Activated CD4-positive, alpha-beta memory T cell treated with anti-CD3 and anti-CD28 coated beads, Interleukin-2, amount 10 ng/mL, durations not matched to agents 7 days and 5 days (primary cell): Measurements from ENCODE around the gene LCORL. TPM values are rescaled to one million over a fixed set of nuclear protein-coding genes. Genes with fewer than 3 reads are reported as not detected.
A peak's percentile ranks its signal among the peaks of the same experiment; 100 is the strongest.

Source experiments
- CTCF ChIA-PET: fragments of 350-600 bp; sonication (Branson Sonifier 250); formaldehyde crosslinking; loops from one replicate; lab custom pipeline; 2021; ENCODE audit warnings: antibody characterized with exemption, inconsistent platforms; lab: Charles Lee
- POLR2A ChIA-PET: fragments of 350-600 bp; sonication (Branson Sonifier 250); formaldehyde crosslinking; loops from one replicate; lab custom pipeline; 2021; ENCODE audit warnings: antibody characterized with exemption; lab: Charles Lee
- DNase-seq: peaks from one replicate; pipeline ENCODE4 v3.0.0-alpha.2; 2020
- H3K27ac Mint-ChIP-seq: one replicate; pipeline ENCODE4 v1.8.0; 2021; ENCODE audit warnings: mild to moderate bottlenecking, mixed read lengths
- H3K27me3 Mint-ChIP-seq: one replicate; pipeline ENCODE4 v1.8.0; 2021; ENCODE audit warnings: mixed read lengths
- H3K36me3 Mint-ChIP-seq: one replicate; pipeline ENCODE4 v1.8.0; 2021; ENCODE audit warnings: low read depth, mixed read lengths
- H3K4me1 Mint-ChIP-seq: one replicate; pipeline ENCODE4 v1.8.0; 2021; ENCODE audit warnings: mixed read lengths
- H3K4me3 Mint-ChIP-seq: one replicate; pipeline ENCODE4 v1.8.0; 2021; ENCODE audit warnings: mild to moderate bottlenecking, mixed read lengths
- H3K9me3 Mint-ChIP-seq: one replicate; pipeline ENCODE4 v1.8.0; 2021; ENCODE audit warnings: mixed read lengths
- total RNA-seq, 2 experiments: library from RNA; stranded (reverse); gene quantifications; one replicate each; pipeline ENCODE4 v1.2.3, GENCODE V29; 2021

Gene LCORL
- 10 to 100 TPM; 15.7 to 17.3 TPM for total RNA-seq

DNA sequence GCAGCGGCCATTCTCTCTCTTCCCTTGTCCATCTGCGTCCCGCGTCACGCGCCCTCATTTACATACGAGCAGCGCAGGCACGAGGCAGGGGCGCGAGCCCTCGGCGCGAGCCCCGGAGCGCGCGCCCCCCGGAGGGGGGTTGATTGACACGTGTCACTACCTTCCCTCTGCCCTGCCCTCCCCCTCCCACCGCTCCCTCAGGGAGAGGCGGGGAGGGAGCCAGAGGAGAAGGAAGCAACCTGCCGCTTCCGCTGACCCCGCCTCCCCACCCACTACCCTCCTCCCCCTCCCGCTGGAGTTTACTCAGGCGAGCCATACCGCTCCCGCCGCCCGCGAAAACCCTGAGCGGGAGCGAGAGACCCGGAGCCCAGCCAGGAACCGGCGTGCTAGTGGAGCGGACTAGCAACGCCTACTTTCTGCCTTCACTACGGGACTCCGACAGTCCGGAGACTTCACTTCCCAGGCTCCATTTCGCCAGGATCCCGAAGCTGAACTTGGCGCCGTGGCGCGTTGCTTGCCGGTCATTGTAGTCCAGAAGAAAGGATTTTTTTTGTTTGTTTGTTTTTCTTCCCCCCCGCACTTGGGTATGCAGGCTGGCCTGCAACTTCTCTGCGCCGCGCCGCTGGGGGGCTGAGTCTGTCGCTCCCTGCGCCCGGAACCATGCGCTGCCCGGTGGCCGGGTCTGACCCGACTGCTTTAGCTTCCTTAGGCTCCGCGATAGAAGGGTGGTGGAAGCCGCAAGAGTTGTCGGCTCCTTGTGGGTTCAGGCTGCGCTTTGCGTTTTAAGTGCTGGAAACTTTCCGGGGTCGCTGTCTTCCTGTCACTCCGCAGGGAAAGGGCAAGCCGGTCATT is at the start of gene LCORL:
TSS of gene LCORL (minus strand) at position 36 of the 852 bp plus-strand sequence. CDS start at position 32, 4 bp downstream.
- Mint-ChIP-seq H3K4me3 (peak within 1 kb of the TSS; percentile 93), H3K27ac (peak within 1 kb of the TSS; percentile 85), H3K4me1 (peaks cover 24% of the 10 kb centered on the region), H3K36me3 (no peaks in the 10 kb centered on the region), H3K9me3 (no peaks in the 10 kb centered on the region), H3K27me3 (peaks cover 55% of the 10 kb centered on the region)
- CTCF ChIA-PET = interaction anchor here (0.8 to 1.1 kb wide), 2 partner anchors 36 to 205 kb away, joined by 3 read pairs; no protein-coding TSS in a partner anchor
- POLR2A ChIA-PET = interaction anchor here (0.8 to 1.2 kb wide), 5 partner anchors 9 to 444 kb away, joined by 3 to 10 read pairs (median 5); partner anchors contain the start of genes DCAF16, MED28 and NCAPG
- peak; percentile 90 for DNase-seq

DNA sequence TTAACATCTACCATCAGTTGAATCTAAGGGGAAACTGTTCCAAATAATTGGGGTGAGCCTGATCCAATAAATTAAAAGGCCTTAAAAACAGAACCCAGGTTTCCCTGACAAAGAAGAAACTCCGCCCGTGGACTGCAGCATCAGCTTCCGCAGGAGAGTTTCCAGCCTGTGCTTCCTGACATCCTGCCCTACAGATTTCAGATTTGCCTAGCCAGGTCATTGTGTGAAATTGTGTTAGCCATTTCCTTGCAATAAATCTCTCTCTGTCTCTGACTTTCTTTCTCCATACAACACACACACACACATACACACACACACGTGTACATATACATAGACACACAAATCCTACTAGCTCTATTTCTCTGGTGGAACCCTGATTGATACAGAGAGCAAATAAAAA is 48.3 kb upstream of the LCORL start:
- H3K27me3 Mint-ChIP-seq = peaks cover 32% of the 10 kb centered on the region
- no peak overlapping the region for H3K4me3 Mint-ChIP-seq
- H3K9me3 Mint-ChIP-seq = peaks cover 3% of the 10 kb centered on the region
- no peak overlapping the region for H3K27ac Mint-ChIP-seq
- CTCF ChIA-PET = no interaction called here
- DNase-seq = no peak
- peaks cover 2% of the 10 kb centered on the region for H3K4me1 Mint-ChIP-seq
- no peaks in the 10 kb centered on the region for H3K36me3 Mint-ChIP-seq
- POLR2A ChIA-PET = no interaction called here

DNA sequence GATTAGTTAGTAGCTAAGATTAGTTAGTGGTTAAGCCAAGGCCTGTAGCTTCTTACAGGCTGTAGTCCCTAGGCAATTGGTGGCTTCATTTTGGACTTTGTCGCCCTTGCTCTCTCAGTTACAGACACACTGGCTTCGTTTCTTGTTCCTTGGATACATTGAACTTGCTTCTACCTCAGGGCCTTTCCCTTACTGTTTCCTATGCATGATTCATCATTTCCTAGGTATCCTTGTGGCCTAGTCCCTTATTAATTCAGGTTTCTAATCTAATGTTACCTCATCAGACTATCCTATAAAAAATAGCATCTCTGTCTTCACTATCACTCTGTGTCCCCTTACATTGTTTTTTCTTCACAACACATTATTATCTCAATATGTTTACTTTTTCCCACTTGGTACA is 45.5 kb upstream of the LCORL start:
- POLR2A ChIA-PET = no interaction called here
- peaks cover 8% of the 10 kb centered on the region for H3K9me3 Mint-ChIP-seq
- H3K27ac Mint-ChIP-seq = no peak overlapping the region
- H3K4me1 Mint-ChIP-seq = no peaks in the 10 kb centered on the region
- H3K36me3 Mint-ChIP-seq = no peaks in the 10 kb centered on the region
- peaks cover 36% of the 10 kb centered on the region for H3K27me3 Mint-ChIP-seq
- no peak for DNase-seq
- no peak overlapping the region for H3K4me3 Mint-ChIP-seq
- CTCF ChIA-PET = no interaction called here

DNA sequence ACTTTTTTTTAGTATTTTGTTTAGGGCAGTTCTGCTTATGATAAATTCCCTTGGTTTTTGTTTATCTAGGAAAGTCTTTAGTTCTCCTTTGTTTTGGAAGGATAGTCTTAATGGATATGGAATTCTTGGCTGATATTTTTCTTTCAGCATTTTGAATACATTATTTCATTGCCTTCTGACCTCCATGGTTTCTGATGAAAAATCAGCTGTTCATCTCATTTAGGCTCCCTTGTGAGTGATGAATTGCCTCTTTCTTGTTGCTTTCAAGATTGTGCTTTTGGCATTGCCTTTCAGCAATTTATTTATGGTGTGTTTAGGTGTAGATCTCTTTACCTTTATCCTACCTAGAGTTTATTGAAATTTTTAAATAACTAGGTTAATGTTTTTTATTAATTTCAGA is 41.5 kb upstream of the LCORL start:
- peaks cover 2% of the 10 kb centered on the region for H3K4me1 Mint-ChIP-seq
- H3K9me3 Mint-ChIP-seq = peaks cover 8% of the 10 kb centered on the region
- no peaks in the 10 kb centered on the region for H3K36me3 Mint-ChIP-seq
- POLR2A ChIA-PET = no interaction called here
- peaks cover 37% of the 10 kb centered on the region for H3K27me3 Mint-ChIP-seq
- H3K4me3 Mint-ChIP-seq = no peak overlapping the region
- DNase-seq = no peak
- H3K27ac Mint-ChIP-seq = no peak overlapping the region
- CTCF ChIA-PET = no interaction called here

DNA sequence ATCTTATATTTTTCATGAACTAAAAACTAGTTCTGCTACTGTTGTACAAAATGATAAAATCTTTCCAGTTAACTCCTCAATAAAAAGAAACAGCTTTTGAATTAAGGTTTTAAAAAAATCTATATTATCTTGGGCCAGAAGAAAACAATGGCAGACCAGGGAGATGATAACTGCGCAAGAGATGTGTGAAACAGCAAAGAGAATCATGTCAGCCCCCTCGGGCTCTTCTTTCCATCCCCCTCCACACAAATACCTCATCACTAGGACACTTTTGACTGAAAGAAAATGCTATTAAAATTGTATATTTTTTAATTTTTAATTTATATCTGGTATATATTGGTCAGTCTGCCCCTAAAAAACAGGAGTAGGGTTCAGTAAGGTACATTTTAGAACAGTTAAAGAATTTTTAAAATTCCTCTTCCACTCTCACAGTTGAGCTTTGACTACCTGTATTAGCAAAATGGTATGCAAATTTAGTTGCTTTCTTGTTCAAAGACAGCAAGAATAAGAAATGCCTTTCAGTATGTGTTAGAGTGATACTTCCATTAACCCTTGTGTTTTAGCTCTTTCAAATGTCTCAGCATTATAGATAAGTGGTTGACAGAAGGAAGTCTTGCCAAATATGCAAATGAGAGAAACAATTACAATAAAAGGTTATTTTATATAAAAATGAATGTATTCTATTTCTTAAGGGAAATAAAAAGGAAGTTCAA is 36.4 kb upstream of the LCORL start:
- H3K4me1 Mint-ChIP-seq = peaks cover 18% of the 10 kb centered on the region
- ChIA-PET CTCF (interaction anchor here (1.0 to 2.4 kb wide), 3 partner anchors 18 to 241 kb away, joined by 3 to 9 read pairs (median 3); no protein-coding TSS in a partner anchor), POLR2A (no interaction called here)
- DNase-seq = no peak
- H3K9me3 Mint-ChIP-seq = peaks cover 3% of the 10 kb centered on the region
- H3K36me3 Mint-ChIP-seq = no peaks in the 10 kb centered on the region
- H3K4me3 Mint-ChIP-seq = no peak overlapping the region
- H3K27me3 Mint-ChIP-seq = peaks cover 41% of the 10 kb centered on the region
- H3K27ac Mint-ChIP-seq = no peak overlapping the region

DNA sequence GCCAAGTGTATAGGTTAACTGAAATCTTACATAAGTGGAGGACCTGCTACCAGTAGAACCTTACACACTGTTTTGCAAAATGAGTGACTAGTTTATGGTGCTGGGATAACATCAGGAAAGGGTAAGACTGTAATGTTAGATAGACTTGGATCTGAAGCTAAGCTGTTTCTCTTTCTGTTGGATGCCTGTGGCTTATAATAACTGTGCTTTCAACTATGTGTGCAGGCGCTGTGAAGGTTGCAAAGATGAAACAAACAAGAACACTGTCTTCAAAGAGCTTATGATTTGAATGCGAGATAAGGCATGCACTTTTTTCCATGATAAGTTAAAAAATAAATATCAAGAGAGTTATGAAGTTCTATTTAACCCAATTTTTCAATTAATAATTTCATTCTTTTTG is 34.5 kb upstream of the LCORL start:
- DNase-seq = no peak
- peaks cover 46% of the 10 kb centered on the region for H3K27me3 Mint-ChIP-seq
- ChIA-PET POLR2A (no interaction called here), CTCF (no interaction called here)
- no peak overlapping the region for H3K4me3 Mint-ChIP-seq
- H3K36me3 Mint-ChIP-seq = no peaks in the 10 kb centered on the region
- H3K27ac Mint-ChIP-seq = no peak overlapping the region
- no peaks in the 10 kb centered on the region for H3K9me3 Mint-ChIP-seq
- H3K4me1 Mint-ChIP-seq = peaks cover 18% of the 10 kb centered on the region

DNA sequence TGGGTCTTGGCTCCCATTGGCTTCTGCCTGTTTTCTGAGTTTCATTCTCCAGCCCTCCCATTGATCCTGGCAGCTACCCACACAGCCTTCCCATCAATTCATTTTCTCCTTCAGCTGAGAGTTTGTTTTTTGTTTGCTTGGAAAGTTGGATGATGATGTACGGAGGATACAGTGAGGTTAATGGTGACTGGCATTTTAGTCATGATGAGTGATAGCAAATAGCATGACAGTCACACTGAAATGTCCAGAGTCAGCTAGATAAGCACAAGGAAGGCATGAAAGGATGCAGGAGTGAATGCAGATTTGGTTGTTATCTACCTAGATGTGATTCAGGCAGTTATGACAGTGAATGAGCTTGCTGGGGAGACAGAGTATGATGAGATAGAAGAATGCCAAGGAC is 30.6 kb upstream of the LCORL start:
- no peaks in the 10 kb centered on the region for H3K36me3 Mint-ChIP-seq
- no peaks in the 10 kb centered on the region for H3K9me3 Mint-ChIP-seq
- ChIA-PET CTCF (no interaction called here), POLR2A (no interaction called here)
- H3K4me3 Mint-ChIP-seq = no peak overlapping the region
- DNase-seq = no peak
- H3K4me1 Mint-ChIP-seq = peaks cover 8% of the 10 kb centered on the region
- H3K27ac Mint-ChIP-seq = no peak overlapping the region
- peaks cover 33% of the 10 kb centered on the region for H3K27me3 Mint-ChIP-seq

DNA sequence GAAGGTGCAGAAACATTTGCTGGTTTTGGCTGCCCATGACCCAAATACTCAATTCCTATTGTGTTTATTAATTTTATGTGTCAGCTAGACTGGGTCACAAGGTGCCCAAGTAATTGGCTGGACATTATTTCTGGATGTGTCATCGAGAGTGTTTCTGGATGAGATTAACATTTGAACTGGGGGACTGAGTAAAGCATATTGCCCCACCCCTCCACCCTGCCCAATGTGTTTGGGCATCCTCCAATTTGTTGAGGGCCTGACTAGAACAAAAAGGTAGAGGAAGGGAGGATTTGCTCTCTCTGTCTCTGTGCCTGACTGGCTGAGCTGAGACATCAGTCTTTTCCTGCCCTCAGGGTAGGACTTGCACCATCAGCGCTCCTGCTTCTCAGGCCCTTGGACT is 29.7 kb upstream of the LCORL start:
- CTCF ChIA-PET = no interaction called here
- POLR2A ChIA-PET = no interaction called here
- no peak for DNase-seq
- Mint-ChIP-seq H3K4me1 (peaks cover 5% of the 10 kb centered on the region), H3K9me3 (no peaks in the 10 kb centered on the region), H3K27me3 (peaks cover 33% of the 10 kb centered on the region), H3K4me3 (no peak overlapping the region), H3K36me3 (no peaks in the 10 kb centered on the region), H3K27ac (no peak overlapping the region)

DNA sequence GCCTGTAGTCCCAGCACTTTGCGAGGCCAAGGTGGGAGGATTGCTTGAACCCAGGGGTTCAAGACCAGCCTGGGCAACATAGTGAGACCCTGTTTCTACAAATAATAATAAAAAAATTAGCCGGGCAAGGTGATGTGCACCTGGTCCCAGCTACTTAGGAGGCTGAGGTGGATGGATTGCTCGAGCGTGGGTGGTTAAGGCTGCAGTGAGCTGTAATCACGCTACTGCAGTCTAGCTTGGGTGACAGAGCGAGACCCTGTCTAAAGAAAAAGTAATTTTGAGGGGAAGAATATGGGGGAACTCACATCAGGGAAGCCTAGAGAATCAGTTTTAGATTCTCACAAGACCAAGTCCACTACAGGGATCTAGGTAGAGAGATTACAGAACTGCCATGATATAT is 28.9 kb upstream of the LCORL start:
- Mint-ChIP-seq H3K9me3 (no peaks in the 10 kb centered on the region), H3K36me3 (no peaks in the 10 kb centered on the region), H3K27me3 (peaks cover 26% of the 10 kb centered on the region), H3K27ac (no peak overlapping the region), H3K4me3 (no peak overlapping the region), H3K4me1 (no peaks in the 10 kb centered on the region)
- POLR2A ChIA-PET = no interaction called here
- no peak for DNase-seq
- CTCF ChIA-PET = no interaction called here

DNA sequence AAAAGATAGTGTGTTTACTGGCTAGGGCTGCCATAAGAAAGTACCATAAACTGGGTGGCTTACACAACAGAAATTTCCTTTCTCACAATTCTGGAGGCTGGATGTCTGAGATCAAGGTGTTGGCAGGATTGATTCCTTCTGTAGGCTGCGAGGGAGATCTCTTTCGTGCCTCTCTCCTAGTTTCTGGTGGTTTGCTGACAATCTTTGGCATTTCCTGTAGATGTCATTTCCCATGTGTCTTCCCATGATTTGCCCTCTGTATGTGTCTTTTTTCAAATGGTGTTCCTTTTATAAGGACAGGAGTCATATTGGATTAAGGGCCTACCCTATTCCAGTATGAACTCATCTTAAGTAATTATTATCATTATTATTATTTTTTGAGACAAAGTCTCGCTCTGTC is 27.9 kb upstream of the LCORL start:
- Mint-ChIP-seq H3K27ac (no peak overlapping the region), H3K9me3 (no peaks in the 10 kb centered on the region), H3K27me3 (peaks cover 20% of the 10 kb centered on the region), H3K36me3 (no peaks in the 10 kb centered on the region), H3K4me1 (no peaks in the 10 kb centered on the region), H3K4me3 (no peak overlapping the region)
- ChIA-PET POLR2A (no interaction called here), CTCF (no interaction called here)
- DNase-seq = no peak

DNA sequence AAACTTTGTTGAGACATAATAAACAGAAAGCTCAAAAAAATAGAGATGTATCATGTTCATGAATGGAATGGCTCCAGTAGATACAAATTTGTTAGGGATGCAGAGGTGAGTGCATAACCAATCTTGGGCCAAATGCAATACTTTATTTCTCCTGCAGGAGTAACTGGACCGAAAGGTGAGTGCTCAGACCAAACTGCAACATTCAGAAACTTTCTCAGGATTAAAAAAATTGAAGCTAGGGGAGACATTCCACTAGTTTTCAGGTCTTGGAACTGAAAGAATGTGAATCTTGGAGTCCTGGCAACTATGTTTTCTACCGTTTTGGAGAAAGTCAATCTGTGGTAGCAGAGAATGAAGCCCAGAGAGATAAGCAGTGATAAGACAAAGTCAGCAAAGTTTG is 21.2 kb upstream of the LCORL start:
- peaks cover 12% of the 10 kb centered on the region for H3K27me3 Mint-ChIP-seq
- H3K9me3 Mint-ChIP-seq = no peaks in the 10 kb centered on the region
- H3K36me3 Mint-ChIP-seq = no peaks in the 10 kb centered on the region
- POLR2A ChIA-PET = no interaction called here
- CTCF ChIA-PET = interaction anchor here (0.5 kb wide), 1 partner anchor 126 kb away, joined by 5 read pairs; no protein-coding TSS in a partner anchor
- no peak overlapping the region for H3K4me3 Mint-ChIP-seq
- no peak overlapping the region for H3K27ac Mint-ChIP-seq
- no peak for DNase-seq
- no peaks in the 10 kb centered on the region for H3K4me1 Mint-ChIP-seq

DNA sequence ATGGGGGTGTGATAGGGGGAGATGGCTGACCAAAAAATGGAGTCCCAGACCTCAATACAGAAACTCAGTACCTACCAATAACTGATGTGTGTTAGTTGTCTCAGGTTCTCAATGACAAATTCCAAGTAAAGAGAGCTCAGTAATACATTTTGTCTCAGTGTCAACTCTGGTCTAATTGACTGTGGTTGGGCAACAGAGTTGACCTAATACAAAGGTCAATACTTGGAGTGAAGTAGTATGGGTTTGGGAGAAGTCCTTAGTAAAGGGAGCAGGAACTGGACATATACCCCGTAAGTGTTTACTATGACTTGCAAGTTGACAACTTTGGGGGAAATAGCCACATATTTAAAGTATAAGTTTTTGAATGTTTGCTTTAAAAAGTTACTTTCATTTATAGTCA is 20.5 kb upstream of the LCORL start:
- H3K27ac Mint-ChIP-seq = no peak overlapping the region
- H3K27me3 Mint-ChIP-seq = peaks cover 12% of the 10 kb centered on the region
- CTCF ChIA-PET = no interaction called here
- no peaks in the 10 kb centered on the region for H3K36me3 Mint-ChIP-seq
- DNase-seq = no peak
- no peaks in the 10 kb centered on the region for H3K4me1 Mint-ChIP-seq
- H3K4me3 Mint-ChIP-seq = no peak overlapping the region
- POLR2A ChIA-PET = no interaction called here
- H3K9me3 Mint-ChIP-seq = no peaks in the 10 kb centered on the region

DNA sequence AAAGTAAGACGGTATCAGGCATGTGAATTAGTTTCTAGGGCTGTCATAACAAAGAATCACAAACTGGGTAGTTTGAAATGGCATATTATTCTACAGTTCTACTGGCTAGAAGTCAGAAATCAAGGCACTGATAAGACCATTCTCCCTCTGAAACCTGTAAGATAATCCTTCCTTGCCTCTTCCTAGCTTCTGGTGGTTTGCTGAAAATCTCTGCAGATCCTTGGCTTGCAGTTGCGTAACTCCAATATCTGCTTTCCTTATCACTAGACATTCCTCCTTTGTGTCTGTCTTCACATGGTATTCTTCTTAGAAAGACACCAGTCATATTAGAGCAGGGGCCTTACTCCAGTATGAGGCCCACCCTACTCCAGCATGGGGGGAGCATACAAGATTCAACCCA is 19.6 kb upstream of the LCORL start:
- POLR2A ChIA-PET = no interaction called here
- no peak for DNase-seq
- no peaks in the 10 kb centered on the region for H3K9me3 Mint-ChIP-seq
- H3K27ac Mint-ChIP-seq = no peak overlapping the region
- peaks cover 12% of the 10 kb centered on the region for H3K27me3 Mint-ChIP-seq
- CTCF ChIA-PET = no interaction called here
- H3K4me1 Mint-ChIP-seq = no peaks in the 10 kb centered on the region
- H3K36me3 Mint-ChIP-seq = no peaks in the 10 kb centered on the region
- H3K4me3 Mint-ChIP-seq = no peak overlapping the region
